B cell (primary cell): ENCODE data around the gene RAB6C. TPM values are rescaled to one million over a fixed set of nuclear protein-coding genes. Genes with fewer than 3 reads are reported as not detected.
A peak's percentile ranks its signal among the peaks of the same experiment; 100 is the strongest.
"Not testable (repeated sequence)": the region's sequence is repeated elsewhere in the genome, so short reads cannot be mapped to it uniquely, and the experiment has no call there.

Experiments
- ATAC-seq: fragments of 200-7000 bp; cut with Tn5 transposase; one replicate; pipeline ENCODE4 v1.10.0; 2021; ENCODE audit warnings: low read depth, mild to moderate bottlenecking, moderate number of reproducible peaks, moderate library complexity
- CTCF ChIA-PET: fragments of 350-600 bp; sonication (Branson Sonifier 250); formaldehyde crosslinking; loops from one replicate; lab custom pipeline; 2021; ENCODE audit warnings: antibody characterized with exemption, inconsistent platforms; lab: Charles Lee
- POLR2A ChIA-PET: fragments of 350-600 bp; sonication (Branson Sonifier 250); formaldehyde crosslinking; loops from one replicate; lab custom pipeline; 2021; ENCODE audit warnings: antibody characterized with exemption; lab: Charles Lee
- DNase-seq: peaks from one replicate; pipeline ENCODE4 v3.0.0; 2013
- H2AFZ ChIP-seq: 2 replicates; pipeline ENCODE4 v1.6.1; 2012; ENCODE audit warnings: mild to moderate bottlenecking, low read depth, low read length; ENCODE audit not compliant: insufficient read depth, poor library complexity, severe bottlenecking
- H3K27ac ChIP-seq, 2 donors: 1 replicate in 1 of 2; 2 replicates in 1 of 2; pipeline ENCODE4 v1.5.1; 2012 to 2013; ENCODE audit warnings: low read length in 2 of 2, mild to moderate bottlenecking in 2 of 2, moderate library complexity in 1 of 2
- H3K27me3 ChIP-seq, 4 experiments: fragments of 200-600 bp in 1 of 4; sonication (generic) in 1 of 4; replicated peaks in 1 of 4; 1 replicate in 2 of 4; 2 replicates in 2 of 4; pipeline versions ENCODE4 v1.6.1 to v1.7.0; 2013 to 2016; ENCODE audit warnings: low read length in 3 of 4, mild to moderate bottlenecking in 2 of 4, mixed read lengths in 1 of 4, moderate library complexity in 1 of 4; ENCODE audit not compliant: insufficient read depth in 4 of 4, control insufficient read depth in 3 of 4; ENCODE audit errors: control extremely low read depth in 1 of 4
- H3K36me3 ChIP-seq, 2 experiments: replicated peaks in 1 of 2; 1 replicate in 1 of 2; 2 replicates in 1 of 2; pipeline versions ENCODE4 v1.6.1 to v1.7.1; 2013; ENCODE audit warnings: low read length in 1 of 2; ENCODE audit not compliant: insufficient read depth in 2 of 2, control insufficient read depth in 1 of 2; ENCODE audit errors: control extremely low read depth in 1 of 2, extremely low read depth in 1 of 2
- H3K4me1 ChIP-seq, 2 donors: fragments of 200-600 bp in 1 of 2; sonication (generic) in 1 of 2; 1 replicate in 1 of 2; 2 replicates in 1 of 2; pipeline versions ENCODE4 v1.5.1 to v1.6.1; 2013 to 2017; ENCODE audit warnings: low read length in 2 of 2; ENCODE audit not compliant: control insufficient read depth in 2 of 2, insufficient read depth in 2 of 2
- H3K4me2 ChIP-seq: replicated peaks from 2 replicates; pipeline ENCODE3; 2012; ENCODE audit warnings: mild to moderate bottlenecking, low read depth, low read length; ENCODE audit not compliant: poor library complexity, severe bottlenecking
- H3K4me3 ChIP-seq, 5 experiments: fragments of 200-600 bp in 1 of 5; sonication (generic) in 1 of 5; 1 replicate in 3 of 5; 2 replicates in 2 of 5; pipeline versions ENCODE4 v1.5.1 to v1.7.0; 2011 to 2016; ENCODE audit warnings: low read length in 4 of 5, mild to moderate bottlenecking in 4 of 5, low read depth in 2 of 5, control low read depth in 1 of 5, moderate library complexity in 1 of 5; ENCODE audit not compliant: insufficient read depth in 1 of 5; ENCODE audit errors: control extremely low read depth in 1 of 5, extremely low read depth in 1 of 5
- H3K79me2 ChIP-seq: fragments of 200-600 bp; sonication (generic); one replicate; pipeline ENCODE4 v1.6.0; 2016; ENCODE audit warnings: low read length; ENCODE audit not compliant: control insufficient read depth, insufficient read depth
- H3K9ac ChIP-seq: fragments of 200-600 bp; sonication (generic); 2 replicates; pipeline ENCODE4 v1.6.1; 2017; ENCODE audit warnings: mild to moderate bottlenecking, low read length, moderate library complexity
- H3K9me3 ChIP-seq, 3 donors: one replicate each; pipeline versions ENCODE4 v1.6.1 to v1.7.1; 2013; ENCODE audit warnings: low read length in 2 of 3; ENCODE audit not compliant: control insufficient read depth in 2 of 3, insufficient read depth in 1 of 3; ENCODE audit errors: control extremely low read depth in 1 of 3
- H4K20me1 ChIP-seq: 2 replicates; pipeline ENCODE4 v1.6.0; 2012; ENCODE audit warnings: mild to moderate bottlenecking, low read length; ENCODE audit not compliant: insufficient read depth, control insufficient read depth, poor library complexity, severe bottlenecking
- H3K27ac Mint-ChIP-seq: one replicate; pipeline ENCODE4 v1.8.0; 2021; ENCODE audit warnings: mixed read lengths
- H3K27me3 Mint-ChIP-seq: one replicate; pipeline ENCODE4 v1.8.0; 2021; ENCODE audit warnings: mixed read lengths
- H3K4me1 Mint-ChIP-seq: one replicate; pipeline ENCODE4 v1.8.0; 2021; ENCODE audit warnings: mixed read lengths
- H3K4me3 Mint-ChIP-seq: one replicate; pipeline ENCODE4 v1.8.0; 2021; ENCODE audit warnings: mixed read lengths
- H3K9me3 Mint-ChIP-seq: one replicate; pipeline ENCODE4 v1.8.0; 2022; ENCODE audit warnings: mixed read lengths; ENCODE audit not compliant: insufficient read depth
- CTCF ChIP-seq: fragments of 200-600 bp; IDR thresholded peaks from one replicate; pipeline ENCODE4 v1.8.0; 2022; ENCODE audit warnings: antibody characterized with exemption, mild to moderate bottlenecking
- EZH2 ChIP-seq: IDR thresholded peaks from 2 replicates; pipeline ENCODE4 v1.6.1; 2012; ENCODE audit warnings: borderline replicate concordance, low read depth, mild to moderate bottlenecking, moderate library complexity, low read length; ENCODE audit not compliant: insufficient read depth, poor library complexity, severe bottlenecking
- WGBS: methylation state at CpG from one replicate; pipeline ENCODE4 v1.1.5; 2013; ENCODE audit warnings: missing lambda C conversion rate; ENCODE audit not compliant: insufficient coverage; 5-methylcytosine and 5-hydroxymethylcytosine counted together
- intact Hi-C: fragments of 100-400 bp; cut with micrococcal nuclease; formaldehyde crosslinking; loops from one replicate; pipeline ENCODE4 v1.10.0; 2022
- polyA plus RNA-seq: library from polyadenylated mRNA; depleted of rRNA; stranded (reverse); fragments of >200 nt; gene quantifications from 2 replicates; pipeline ENCODE4 v1.2.3, GENCODE V29; 2012
- total RNA-seq, 2 donors: library from RNA; stranded (reverse); fragments of 120-200 nt in 1 of 2; gene quantifications; 1 replicate in 1 of 2; 2 replicates in 1 of 2; pipeline versions ENCODE4 v1.2.3 to v1.2.4, GENCODE V29; 2013 to 2022

The RAB6C gene
- total and polyA plus RNA-seq, 2 donors (not counting 1 experiment from before 2014, with no cell fraction given): 0.09 TPM; not detected in 1

GRCh38 chr2:130019402-130019801 lies 39.9 kb downstream of the RAB6C start:
- Mint-ChIP-seq H3K27me3 (peaks cover 16% of the 10 kb centered on the region), H3K27ac (no peak overlapping the region), H3K9me3 (peaks cover 4% of the 10 kb centered on the region), H3K4me1 (no peaks in the 10 kb centered on the region), H3K4me3 (no peak overlapping the region)
- Histone ChIP-seq H3K36me3 (no peaks in the 10 kb centered on the region), H3K9ac (no peak overlapping the region), H3K27me3 (no peaks in the 10 kb centered on the region), H3K27ac (no peak overlapping the region), H4K20me1 (no peaks in the 10 kb centered on the region), H3K9me3 (peaks cover 1 to 4% (median 4%) of the 10 kb centered on the region in 3 donors), H3K79me2 (no peaks in the 10 kb centered on the region), H2AFZ (no peak overlapping the region), H3K4me1 (no peaks in the 10 kb centered on the region), H3K4me3 (no peak overlapping the region), H3K4me2 (no peak overlapping the region)
- TF ChIP-seq EZH2 (no peak), CTCF (no peak)
- CTCF ChIA-PET: no interaction called here
- POLR2A ChIA-PET: no interaction called here
- intact Hi-C loops: no loop called here
- ATAC-seq (no peak), DNase-seq (no peak)
- 69% methylated on average over 1 of the region's 2 CpGs for WGBS

- H3K36me3 ChIP-seq, H3K4me1 Mint-ChIP-seq, CTCF ChIA-PET, H3K9ac ChIP-seq, H3K79me2 ChIP-seq, H3K4me3 Mint-ChIP-seq, H3K4me2 ChIP-seq, POLR2A ChIA-PET, H3K9me3 ChIP-seq, DNase-seq, intact Hi-C loops, H4K20me1 ChIP-seq, ATAC-seq, H3K27me3 ChIP-seq, H3K4me1 ChIP-seq, H3K4me3 ChIP-seq, H2AFZ ChIP-seq, H3K27ac Mint-ChIP-seq, H3K9me3 Mint-ChIP-seq, H3K27ac ChIP-seq: not testable (repeated sequence)
- 20% methylated on average over 1 of the region's 1 CpG for WGBS
- H3K27me3 Mint-ChIP-seq: peaks cover 19% of the 10 kb centered on the region
Observed at GRCh38 chr2:130020069-130020468, 40.6 kb downstream of the RAB6C start.

GRCh38 chr2:130025931-130026330 lies 46.5 kb downstream of the RAB6C start:
- H3K4me1 Mint-ChIP-seq, H3K27ac Mint-ChIP-seq, H3K9me3 Mint-ChIP-seq, H3K27me3 ChIP-seq, H3K79me2 ChIP-seq, H3K9me3 ChIP-seq, POLR2A ChIA-PET, H3K4me3 Mint-ChIP-seq, H3K36me3 ChIP-seq, H3K9ac ChIP-seq, intact Hi-C loops, H2AFZ ChIP-seq, H3K4me1 ChIP-seq, CTCF ChIA-PET, ATAC-seq, H3K27ac ChIP-seq, H4K20me1 ChIP-seq, H3K4me3 ChIP-seq, H3K4me2 ChIP-seq: not testable (repeated sequence)
- WGBS: no CpG with 5 or more reads among the region's 1 CpG
- peaks cover 21% of the 10 kb centered on the region for H3K27me3 Mint-ChIP-seq
- DNase-seq: peak; percentile 9
